Heart left ventricle (tissue), 16 donors: Measurements from ENCODE around the gene PIN4. TPM values are rescaled to one million over a fixed set of nuclear protein-coding genes. Genes with fewer than 3 reads are reported as not detected.

Experiments used
- ATAC-seq, 4 donors: fragments of 200-7000 bp; cut with Tn5 transposase; one replicate each; pipeline ENCODE4 v1.9.1; 2020 to 2022; ENCODE audit warnings: moderate library complexity in 4 of 4, mild to moderate bottlenecking in 3 of 4, moderate number of reproducible peaks in 1 of 4
- DNase-seq, 5 donors: peaks; one replicate each; pipeline ENCODE4 v3.0.0-alpha.2; 2020
- H3K27ac ChIP-seq, 12 donors: fragments of 200-600 bp; sonication (generic) in 4 of 12; one replicate each; pipeline versions ENCODE4 v1.5.0 to v1.8.0; 2016 to 2022; ENCODE audit warnings: mild to moderate bottlenecking in 2 of 12
- H3K27me3 ChIP-seq, 9 donors: fragments of 200-600 bp; sonication (generic) in 2 of 9; one replicate each; pipeline versions ENCODE4 v1.5.1 to v1.8.0; 2016 to 2022; ENCODE audit warnings: mild to moderate bottlenecking in 3 of 9
- H3K36me3 ChIP-seq, 9 donors: fragments of 200-600 bp; sonication (generic) in 2 of 9; one replicate each; pipeline versions ENCODE4 v1.5.0 to v1.8.0; 2018 to 2022; ENCODE audit warnings: mild to moderate bottlenecking in 2 of 9
- H3K4me1 ChIP-seq, 12 donors: fragments of 200-600 bp; sonication (generic) in 4 of 12; one replicate each; pipeline versions ENCODE4 v1.5.0 to v1.8.0; 2016 to 2022; ENCODE audit warnings: mild to moderate bottlenecking in 3 of 12
- H3K4me3 ChIP-seq, 12 donors: fragments of 200-600 bp; sonication (generic) in 4 of 12; one replicate each; pipeline versions ENCODE4 v1.5.0 to v1.8.0; 2017 to 2022; ENCODE audit warnings: mild to moderate bottlenecking in 9 of 12, moderate library complexity in 4 of 12
- H3K9me3 ChIP-seq, 12 donors: fragments of 200-600 bp; sonication (generic) in 4 of 12; one replicate each; pipeline versions ENCODE4 v1.5.0 to v1.8.0; 2016 to 2022; ENCODE audit warnings: mild to moderate bottlenecking in 1 of 12
- CTCF ChIP-seq, 12 donors: fragments of 200-600 bp; sonication (generic) in 4 of 12; IDR thresholded peaks; one replicate each; pipeline versions ENCODE4 v1.5.0 to v1.8.0; 2018 to 2022; ENCODE audit warnings: antibody characterized with exemption in 12 of 12, mild to moderate bottlenecking in 5 of 12
- POLR2A ChIP-seq, 2 donors: fragments of 450-650 bp; IDR thresholded peaks; one replicate each; pipeline ENCODE4 v1.6.1; 2017; ENCODE audit warnings: antibody characterized with exemption in 2 of 2, mild to moderate bottlenecking in 2 of 2, moderate library complexity in 2 of 2
- WGBS, 4 donors: extraction: QIAGEN DNeasy Blood & Tissue Kit in 2 of 4; methylation state at CpG; one replicate each; pipeline versions ENCODE4 v1.1.5 to v1.1.7; 2013 to 2018; 5-methylcytosine and 5-hydroxymethylcytosine counted together
- intact Hi-C, 10 donors: fragments of 100-400 bp; cut with DNase I; formaldehyde crosslinking; loops; one replicate each; pipeline versions ENCODE4 v1.11.1 to v1.14.2; 2022
- polyA plus RNA-seq, 2 donors: library from polyadenylated mRNA; stranded (reverse); fragments of 200-250 nt; gene quantifications; one replicate each; pipeline ENCODE4 v1.2.3, GENCODE V29; 2013
- total RNA-seq, 9 donors: library from RNA; depleted of rRNA in 2 of 9; stranded (reverse); fragments of >200 nt in 2 of 9; fragmentation: NEBNext Ultra II Directional in 3 of 9; extraction: Animal tissue kit (Norgen Biotek cat#: 25700) in 3 of 9; gene quantifications; one replicate each; pipeline versions ENCODE4 v1.1.0 to v1.2.4, GENCODE V29; 2016 to 2023
- donor health status: ischemic (EF 13 %, LVEDD 7.1; RV severe dilation, severe dysfunction).
- donor health status: healthy with polysubstance abuse.
- donor health status: DM: no; HTN: yes; CAD: no.
- donor health status: DM: no; HTN: no; CAD: no.
- donor health status: ischemic (EF 25% LVEDD 6.9; RV normal size, moderate dysfunction).
- donor health status: ischemic (EF 25% LVEDD 5.7; RV mildly dilated, moderate dysfunction).
- donor health status: healthy.
- donor health status: DM: yes; HTN: yes; CAD: no.
- donor health status: ischemic (EF 35%, LVEDD 5.7; RV mildly dilated, moderate dysfunction).
- donor health status: nonischemic (EF 11% LVEDD 7.7; RV severe dilation, severe dysfunction).
- donor health status: DM: yes; HTN: yes; CAD: no.
- donor health status: PGD.
- donor health status: ischemic (EF 29% LVEDD 5.4; RV normal size, mild dysfunction).
- donor health status: nonischemic (EF 23%, LVEDD 6.1; RV moderate dilation, normal function).

Gene PIN4
- total and polyA plus RNA-seq, 11 donors: 8.4 to 41.5 (median 10.9) TPM

DNA sequence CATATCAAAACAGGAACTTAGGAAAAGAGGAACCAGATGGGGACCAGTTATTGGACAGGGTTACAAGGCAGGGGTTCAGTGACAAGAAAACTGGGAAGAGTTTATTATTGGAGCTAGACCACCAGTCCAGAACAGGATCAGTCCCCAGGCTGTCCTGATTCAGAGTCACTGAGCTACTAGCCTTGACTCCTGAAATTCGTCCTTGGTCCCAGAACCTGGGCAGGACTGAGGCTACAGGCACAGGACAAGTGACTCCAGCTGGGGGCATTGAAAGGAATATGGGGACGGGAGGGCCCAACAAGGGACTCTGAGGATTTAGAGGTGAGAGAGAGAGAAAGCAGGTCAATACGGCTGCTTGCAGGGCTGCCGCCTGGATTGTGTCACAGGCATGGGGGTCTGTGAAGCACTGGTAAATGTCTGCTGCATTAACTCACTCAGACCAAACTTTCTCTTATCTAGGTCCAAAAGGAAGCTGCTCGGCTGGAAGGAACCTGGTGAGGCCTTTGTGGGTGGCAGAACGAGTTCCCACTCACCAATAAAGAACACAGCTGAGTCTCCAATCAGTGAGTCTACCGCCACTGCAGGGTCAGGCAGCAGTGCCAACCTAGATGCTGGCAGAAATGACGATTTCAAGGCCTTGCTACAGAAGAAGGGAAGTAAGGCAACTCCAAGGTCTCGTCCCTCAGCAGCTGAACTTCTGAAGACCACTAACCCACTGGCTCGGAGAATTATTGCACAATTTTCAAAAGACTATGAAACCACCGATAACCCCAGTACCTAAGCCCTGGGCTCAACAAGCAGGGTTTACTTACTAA is 38.6 kb upstream of the PIN4 start:
- Histone ChIP-seq H3K4me3 (no peak overlapping the region), H3K9me3 (no peaks in the 10 kb centered on the region), H3K4me1 (peaks cover 0 to 6% (median 0%) of the 10 kb centered on the region in 12 donors), H3K27ac (no peak overlapping the region), H3K27me3 (peaks cover 0 to 48% (median 0%) of the 10 kb centered on the region in 9 donors), H3K36me3 (peaks cover 0 to 24% (median 7%) of the 10 kb centered on the region in 9 donors)
- TF ChIP-seq CTCF (IDR thresholded peaks at IDR 0.05) (no peak), POLR2A (IDR thresholded peaks at IDR 0.05) (no peak)
- DNase-seq (no peak), ATAC-seq (no peak)
- WGBS, 4 donors: 62 to 81% (median 71%) methylated on average over 11 of the region's 11 CpGs
- intact Hi-C loops: no loop called here

DNA sequence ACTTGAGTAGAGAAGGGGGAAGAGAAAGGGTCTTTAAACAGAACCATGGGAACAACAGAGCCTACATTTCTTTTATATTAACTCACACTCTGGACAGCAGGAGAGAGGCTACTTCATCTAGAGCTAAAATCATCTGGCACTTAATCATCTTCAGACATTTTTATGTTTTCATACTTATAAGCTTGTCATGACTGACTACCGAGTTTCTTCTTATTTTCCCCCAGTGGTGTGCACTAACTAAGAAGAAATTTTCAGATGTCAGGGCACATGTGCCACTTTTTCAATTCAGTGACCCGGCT is 38.0 kb upstream of the PIN4 start:
- intact Hi-C loops: no loop called here
- no peak for ATAC-seq
- Histone ChIP-seq H3K4me3 (no peak overlapping the region), H3K4me1 (peaks cover 0 to 6% (median 0%) of the 10 kb centered on the region in 12 donors), H3K9me3 (no peaks in the 10 kb centered on the region), H3K27ac (no peak overlapping the region), H3K27me3 (peaks cover 0 to 48% (median 0%) of the 10 kb centered on the region in 9 donors), H3K36me3 (peaks cover 0 to 24% (median 7%) of the 10 kb centered on the region in 9 donors)
- no peak for DNase-seq
- TF ChIP-seq POLR2A (IDR thresholded peaks at IDR 0.05) (no peak), CTCF (IDR thresholded peaks at IDR 0.05) (no peak)
- WGBS, 4 donors: 75 to 88% (median 81%) methylated on average over 2 of the region's 2 CpGs

GRCh38 chrX:72145181-72145580 is 36.4 kb upstream of the PIN4 start:
- ATAC-seq (no peak), DNase-seq (no peak)
- Histone ChIP-seq H3K27me3 (peaks cover 0 to 47% (median 0%) of the 10 kb centered on the region in 9 donors), H3K27ac (no peak overlapping the region), H3K9me3 (no peaks in the 10 kb centered on the region), H3K4me3 (no peak overlapping the region), H3K4me1 (peaks cover 0 to 6% (median 0%) of the 10 kb centered on the region in 12 donors), H3K36me3 (peaks cover 0 to 12% (median 3%) of the 10 kb centered on the region in 9 donors)
- intact Hi-C loops: no loop called here
- WGBS, 4 donors: 33 to 45% (median 41%) methylated on average over 2 of the region's 2 CpGs
- TF ChIP-seq CTCF (IDR thresholded peaks at IDR 0.05) (no peak), POLR2A (IDR thresholded peaks at IDR 0.05) (no peak)

GRCh38 chrX:72146527-72146926 is 35.0 kb upstream of the PIN4 start:
- no peak overlapping the region for H3K27ac ChIP-seq
- peaks cover 0 to 47% (median 0%) of the 10 kb centered on the region in 9 donors for H3K27me3 ChIP-seq
- no peak for DNase-seq
- peaks cover 0 to 12% (median 0%) of the 10 kb centered on the region in 9 donors for H3K36me3 ChIP-seq
- ATAC-seq: no peak
- H3K4me3 ChIP-seq: no peak overlapping the region
- TF ChIP-seq CTCF (IDR thresholded peaks at IDR 0.05) (no peak), POLR2A (IDR thresholded peaks at IDR 0.05) (no peak)
- 64 to 89% (median 82%) methylated on average over 2 of the region's 2 CpGs for WGBS, 4 donors
- intact Hi-C loops: no loop called here
- H3K9me3 ChIP-seq: no peaks in the 10 kb centered on the region
- H3K4me1 ChIP-seq: peaks cover 0 to 6% (median 0%) of the 10 kb centered on the region in 12 donors
